GM23338 (cell line): Measurements from ENCODE around the gene CACNA1S. TPM values are rescaled to one million over a fixed set of nuclear protein-coding genes. Genes with fewer than 3 reads are reported as not detected.

ENCODE experiments used
- ATAC-seq: fragments of 200-7000 bp; cut with Tn5 transposase; 3 replicates; pipeline ENCODE4 v1.9.1; 2020
- DNase-seq: peaks from one replicate; pipeline ENCODE4 v3.0.0-alpha.2; 2015; ENCODE audit warnings: low spot score
- H2AFZ ChIP-seq: fragments of 200-600 bp; sonication (generic); 2 replicates; pipeline ENCODE4 v1.8.0; 2016; ENCODE audit warnings: antibody characterized with exemption, mild to moderate bottlenecking, moderate library complexity
- H3F3A ChIP-seq: fragments of 200-600 bp; sonication (generic); replicated peaks from 2 replicates; pipeline ENCODE4 v1.8.0; 2017; ENCODE audit warnings: antibody characterized with exemption, mixed run types, low read depth
- H3K27ac ChIP-seq: fragments of 200-600 bp; sonication (generic); 2 replicates; pipeline ENCODE4 v1.6.1; 2016; ENCODE audit warnings: low read depth
- H3K27me3 ChIP-seq: fragments of 200-600 bp; sonication (generic); 2 replicates; pipeline ENCODE4 v1.8.0; 2016; ENCODE audit warnings: mild to moderate bottlenecking, mixed run types, moderate library complexity; ENCODE audit not compliant: insufficient read depth
- H3K36me3 ChIP-seq: fragments of 200-600 bp; sonication (generic); 2 replicates; pipeline ENCODE4 v1.8.0; 2016; ENCODE audit warnings: mild to moderate bottlenecking; ENCODE audit not compliant: insufficient read depth
- H3K4me1 ChIP-seq: fragments of 200-600 bp; sonication (generic); 2 replicates; pipeline ENCODE4 v1.8.0; 2016; ENCODE audit warnings: mild to moderate bottlenecking, moderate library complexity; ENCODE audit not compliant: insufficient read depth
- H3K4me2 ChIP-seq: fragments of 200-600 bp; sonication (generic); 2 replicates; pipeline ENCODE4 v1.7.1; 2017; ENCODE audit warnings: mixed run types
- H3K4me3 ChIP-seq: fragments of 200-600 bp; sonication (generic); 2 replicates; pipeline ENCODE4 v1.6.1; 2016; ENCODE audit warnings: mixed run types
- H3K79me2 ChIP-seq: fragments of 200-600 bp; sonication (generic); replicated peaks from 2 replicates; pipeline ENCODE4 v1.8.0; 2017; ENCODE audit warnings: mild to moderate bottlenecking; ENCODE audit not compliant: insufficient read depth
- H3K9me2 ChIP-seq: fragments of 200-600 bp; sonication (generic); 2 replicates; pipeline ENCODE4 v1.8.0; 2017; ENCODE audit not compliant: insufficient read depth
- H4K20me1 ChIP-seq: fragments of 200-600 bp; sonication (generic); replicated peaks from 2 replicates; pipeline ENCODE4 v1.8.0; 2017; ENCODE audit warnings: mild to moderate bottlenecking; ENCODE audit not compliant: insufficient read depth
- H3K27ac Mint-ChIP-seq: 2 replicates; pipeline ENCODE4 v1.8.0; 2020; ENCODE audit warnings: inconsistent platforms, mild to moderate bottlenecking, moderate library complexity, mixed read lengths
- H3K27me3 Mint-ChIP-seq: 3 replicates; pipeline ENCODE4 v1.8.0; 2022; ENCODE audit warnings: low read depth, mild to moderate bottlenecking, moderate library complexity, mixed read lengths, inconsistent platforms; ENCODE audit not compliant: insufficient read depth, poor library complexity
- H3K36me3 Mint-ChIP-seq: 3 replicates; pipeline ENCODE4 v1.8.0; 2021; ENCODE audit warnings: low read depth, mild to moderate bottlenecking, inconsistent platforms, moderate library complexity, mixed read lengths
- H3K4me1 Mint-ChIP-seq: 3 replicates; pipeline ENCODE4 v1.8.0; 2020; ENCODE audit warnings: mild to moderate bottlenecking, inconsistent platforms, mixed read lengths
- H3K4me3 Mint-ChIP-seq: 3 replicates; pipeline ENCODE4 v1.8.0; 2021; ENCODE audit warnings: moderate library complexity, mild to moderate bottlenecking, inconsistent platforms, mixed read lengths
- H3K9me3 Mint-ChIP-seq: 3 replicates; pipeline ENCODE4 v1.8.0; 2020; ENCODE audit warnings: moderate library complexity, mild to moderate bottlenecking, inconsistent platforms, mixed read lengths
- CREB1 ChIP-seq: fragments of 250-450 bp; sonication (Bioruptor Pico); IDR thresholded peaks from 2 replicates; pipeline ENCODE4 v1.5.0; 2020; ENCODE audit warnings: low read depth, mild to moderate bottlenecking, moderate library complexity
- CTCF ChIP-seq, 2 experiments: fragments of 200-600 bp in 1 of 2; sonication (generic) in 1 of 2; conservative IDR thresholded peaks; 2 replicates each; pipeline versions ENCODE4 v1.5.1 to v1.6.1; 2016 to 2017; ENCODE audit warnings: antibody characterized with exemption in 2 of 2, low read depth in 2 of 2, mild to moderate bottlenecking in 2 of 2, moderate library complexity in 1 of 2
- ETS1 ChIP-seq: IDR thresholded peaks from 2 replicates; pipeline ENCODE4 v1.6.1; 2016; ENCODE audit warnings: antibody characterized with exemption
- EZH2 ChIP-seq: fragments of 200-600 bp; sonication (generic); IDR thresholded peaks from one replicate; pipeline ENCODE4 v1.8.0; 2017; ENCODE audit warnings: antibody characterized with exemption, mild to moderate bottlenecking, low read depth; ENCODE audit not compliant: unreplicated experiment
- EZH2phosphoT487 ChIP-seq: fragments of 200-600 bp; sonication (generic); IDR thresholded peaks from one replicate; pipeline ENCODE4 v1.8.1; 2018; ENCODE audit warnings: antibody characterized with exemption; ENCODE audit not compliant: unreplicated experiment
- NANOG ChIP-seq: IDR thresholded peaks from 2 replicates; pipeline ENCODE4 v1.6.1; 2016; ENCODE audit warnings: antibody characterized with exemption, borderline replicate concordance
- ZNF331 ChIP-seq: fragments of 250-450 bp; sonication (Bioruptor Pico); IDR thresholded peaks from 2 replicates; pipeline ENCODE4 v1.5.0; 2020; ENCODE audit warnings: low read depth, mild to moderate bottlenecking, moderate library complexity
- ZNF462 ChIP-seq: fragments of 250-450 bp; sonication (Bioruptor Pico); IDR thresholded peaks from 2 replicates; pipeline ENCODE4 v1.5.0; 2020; ENCODE audit warnings: mild to moderate bottlenecking, moderate library complexity
- polyA plus RNA-seq: library from polyadenylated mRNA; unstranded; fragments of >200 nt; fragmentation: Nextera tagmentation; extraction: Ambion mirVana; gene quantifications from 2 replicates; pipeline ENCODE4 v1.2.1, GENCODE V29; 2016
- total RNA-seq: library from RNA; depleted of rRNA; stranded (reverse); fragments of >200 nt; shearing (Covaris generic); gene quantifications from 2 replicates; pipeline ENCODE4 v1.2.3, GENCODE V29; 2014

Gene CACNA1S
- total and polyA plus RNA-seq, 2 experiments from 2014 or later, result 0.03 TPM; not detected in 1

GRCh38 chr1:201039418-201039817 is 72.8 kb downstream of the CACNA1S start (continued):
- TF ChIP-seq ZNF331 (no peak), ZNF462 (CRISPR knock-in tag) (no peak), CTCF (conservative IDR thresholded peaks at IDR 0.05; ENCODE audit: low read depth in 2 of 2) (no peak), EZH2 (no peak), NANOG (no peak)

GRCh38 chr1:201038186-201038876 is 73.9 kb downstream of the CACNA1S start:
- no peaks in the 10 kb centered on the region for H4K20me1 ChIP-seq
- Mint-ChIP-seq H3K9me3 (no peaks in the 10 kb centered on the region), H3K4me3 (no peak overlapping the region), H3K27ac (no peak overlapping the region), H3K4me1 (0 out of 3 replicates have a peak, but pooled peaks cover 2% of the 10 kb centered on the region), H3K36me3 (no peaks in the 10 kb centered on the region), H3K27me3 (peaks cover 7% of the 10 kb centered on the region)
- ATAC-seq (peak; percentile 13; the same call in 1 of the 3 replicates), DNase-seq (no peak)
- H3F3A ChIP-seq, result no peaks in the 10 kb centered on the region
- no peaks in the 10 kb centered on the region for H3K9me2 ChIP-seq
- H3K27ac ChIP-seq, result no peak overlapping the region
- no peak overlapping the region for H3K4me2 ChIP-seq
- no peaks in the 10 kb centered on the region for H3K36me3 ChIP-seq
- H3K79me2 ChIP-seq, result no peaks in the 10 kb centered on the region
- H2AFZ ChIP-seq, result no peak overlapping the region
- no peaks in the 10 kb centered on the region for H3K27me3 ChIP-seq
- H3K4me1 ChIP-seq, result no peaks in the 10 kb centered on the region
- no peak overlapping the region for H3K4me3 ChIP-seq
- TF ChIP-seq EZH2phosphoT487 (no peak), ETS1 (no peak), CTCF (conservative IDR thresholded peaks at IDR 0.05; ENCODE audit: low read depth in 2 of 2) (no peak), CREB1 (CRISPR knock-in tag) (no peak)
